Astrocyte (in vitro differentiated cells and primary cell): ENCODE measurements around the gene CACNA1H. TPM values are rescaled to one million over a fixed set of nuclear protein-coding genes. Genes with fewer than 3 reads are reported as not detected.

Experiments
- DNase-seq: peaks from one replicate; pipeline ENCODE4 v3.0.0-alpha.2; 2010; ENCODE audit warnings: low read depth
- FAIRE-seq: peaks from 2 replicates; lab custom pipeline; 2011; peaks lifted over from hg19 to GRCh38; lab: Jason Lieb, UNC
- H2AFZ ChIP-seq: 2 replicates; pipeline ENCODE4 v1.6.0; 2012; ENCODE audit warnings: low read depth, low read length, inconsistent platforms
- H3K27ac ChIP-seq: 2 replicates; pipeline ENCODE4 v1.5.1; 2011; ENCODE audit warnings: low read depth, low read length, inconsistent platforms
- H3K27me3 ChIP-seq: 2 replicates; pipeline ENCODE4 v1.6.0; 2011; ENCODE audit warnings: low read length, inconsistent platforms; ENCODE audit not compliant: insufficient read depth
- H3K36me3 ChIP-seq: 2 replicates; pipeline ENCODE4 v1.5.1; 2011; ENCODE audit warnings: low read length, inconsistent platforms; ENCODE audit not compliant: insufficient read depth
- H3K4me1 ChIP-seq: 2 replicates; pipeline ENCODE4 v1.5.1; 2011; ENCODE audit warnings: low read length, inconsistent platforms; ENCODE audit not compliant: insufficient read depth
- H3K4me2 ChIP-seq: 2 replicates; pipeline ENCODE4 v1.6.0; 2012; ENCODE audit warnings: low read length, inconsistent platforms
- H3K4me3 ChIP-seq: 2 replicates; pipeline ENCODE4 v1.5.1; 2011; ENCODE audit warnings: low read depth, mild to moderate bottlenecking, low read length, inconsistent platforms; ENCODE audit not compliant: insufficient read depth
- H3K79me2 ChIP-seq: 2 replicates; pipeline ENCODE4 v1.6.0; 2012; ENCODE audit warnings: mild to moderate bottlenecking, low read length, inconsistent platforms; ENCODE audit not compliant: insufficient read depth
- H3K9ac ChIP-seq: 2 replicates; pipeline ENCODE4 v1.6.0; 2012; ENCODE audit warnings: mild to moderate bottlenecking, low read length, inconsistent platforms
- H3K9me3 ChIP-seq: 2 replicates; pipeline ENCODE4 v1.5.1; 2012; ENCODE audit warnings: low read depth, mild to moderate bottlenecking, low read length, inconsistent platforms; ENCODE audit not compliant: insufficient read depth
- H4K20me1 ChIP-seq: 2 replicates; pipeline ENCODE4 v1.6.0; 2012; ENCODE audit warnings: low read length, inconsistent platforms; ENCODE audit not compliant: insufficient read depth
- H3K27ac Mint-ChIP-seq: one replicate; pipeline ENCODE4 v1.8.0; 2021; ENCODE audit warnings: mild to moderate bottlenecking, mixed read lengths; ENCODE audit not compliant: unreplicated experiment
- H3K27me3 Mint-ChIP-seq: one replicate; pipeline ENCODE4 v1.8.0; 2021; ENCODE audit warnings: low read depth, mixed read lengths; ENCODE audit not compliant: unreplicated experiment
- H3K36me3 Mint-ChIP-seq: one replicate; pipeline ENCODE4 v1.8.0; 2021; ENCODE audit warnings: low read depth, mixed read lengths; ENCODE audit not compliant: unreplicated experiment
- H3K4me1 Mint-ChIP-seq: one replicate; pipeline ENCODE4 v1.8.0; 2021; ENCODE audit warnings: low read depth, mixed read lengths; ENCODE audit not compliant: unreplicated experiment
- H3K4me3 Mint-ChIP-seq: one replicate; pipeline ENCODE4 v1.8.0; 2021; ENCODE audit warnings: mild to moderate bottlenecking, moderate library complexity, mixed read lengths; ENCODE audit not compliant: unreplicated experiment
- H3K9me3 Mint-ChIP-seq: one replicate; pipeline ENCODE4 v1.8.0; 2021; ENCODE audit warnings: mild to moderate bottlenecking, mixed read lengths; ENCODE audit not compliant: unreplicated experiment
- EZH2 ChIP-seq: IDR thresholded peaks from 2 replicates; pipeline ENCODE4 v1.6.1; 2012; ENCODE audit warnings: mild to moderate bottlenecking, low read length, inconsistent platforms; ENCODE audit not compliant: insufficient read depth
- total RNA-seq: library from RNA; stranded (reverse); gene quantifications from 2 replicates; pipeline ENCODE4 v1.2.1, GENCODE V29; 2021
- TF ChIP-seq, protein P1 (sequence below): IDR thresholded peaks from 2 replicates; pipeline ENCODE4 v1.5.1; 2011; ENCODE audit warnings: low read depth, mild to moderate bottlenecking, inconsistent platforms, low read length, moderate library complexity; ENCODE audit not compliant: insufficient read depth

The CACNA1H gene
- total RNA-seq, 1 donor from 2014 or later: 21.7 TPM

DNA sequence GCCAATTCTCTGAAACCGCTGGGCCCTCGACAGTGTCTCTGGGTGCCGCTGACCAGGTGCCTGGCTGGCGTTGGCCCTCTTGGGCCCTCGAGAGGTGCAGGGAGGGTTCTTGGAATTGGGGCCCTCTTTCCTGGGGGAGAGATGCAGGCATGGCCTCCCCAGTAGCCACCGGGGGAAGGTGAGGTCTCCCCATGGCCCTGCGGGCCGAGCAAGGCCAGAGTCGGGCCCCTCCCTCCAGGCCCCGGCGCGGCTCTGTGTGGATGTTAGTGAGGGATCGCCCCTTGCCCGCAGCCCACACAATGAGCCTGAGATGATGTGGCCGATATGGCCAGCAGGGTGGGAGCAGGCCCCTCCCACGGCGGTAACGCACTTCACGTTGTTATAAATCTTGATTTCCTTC lies 33.8 kb upstream of the CACNA1H start:
- Histone ChIP-seq H3K4me3 (no peak overlapping the region), H3K27ac (no peak overlapping the region), H3K4me2 (no peak overlapping the region), H4K20me1 (no peaks in the 10 kb centered on the region), H3K9me3 (no peaks in the 10 kb centered on the region), H3K36me3 (no peaks in the 10 kb centered on the region), H3K79me2 (no peaks in the 10 kb centered on the region), H3K27me3 (no peaks in the 10 kb centered on the region), H3K4me1 (no peaks in the 10 kb centered on the region), H3K9ac (no peak overlapping the region), H2AFZ (no peak overlapping the region)
- no peaks in the 10 kb centered on the region for H3K4me1 Mint-ChIP-seq
- H3K27me3 Mint-ChIP-seq: peaks cover 6% of the 10 kb centered on the region
- no peak for FAIRE-seq
- no peak overlapping the region for H3K4me3 Mint-ChIP-seq
- H3K9me3 Mint-ChIP-seq: no peaks in the 10 kb centered on the region
- no peak overlapping the region for H3K27ac Mint-ChIP-seq
- no peak for TF ChIP-seq EZH2
- TF ChIP-seq, protein P1, sequence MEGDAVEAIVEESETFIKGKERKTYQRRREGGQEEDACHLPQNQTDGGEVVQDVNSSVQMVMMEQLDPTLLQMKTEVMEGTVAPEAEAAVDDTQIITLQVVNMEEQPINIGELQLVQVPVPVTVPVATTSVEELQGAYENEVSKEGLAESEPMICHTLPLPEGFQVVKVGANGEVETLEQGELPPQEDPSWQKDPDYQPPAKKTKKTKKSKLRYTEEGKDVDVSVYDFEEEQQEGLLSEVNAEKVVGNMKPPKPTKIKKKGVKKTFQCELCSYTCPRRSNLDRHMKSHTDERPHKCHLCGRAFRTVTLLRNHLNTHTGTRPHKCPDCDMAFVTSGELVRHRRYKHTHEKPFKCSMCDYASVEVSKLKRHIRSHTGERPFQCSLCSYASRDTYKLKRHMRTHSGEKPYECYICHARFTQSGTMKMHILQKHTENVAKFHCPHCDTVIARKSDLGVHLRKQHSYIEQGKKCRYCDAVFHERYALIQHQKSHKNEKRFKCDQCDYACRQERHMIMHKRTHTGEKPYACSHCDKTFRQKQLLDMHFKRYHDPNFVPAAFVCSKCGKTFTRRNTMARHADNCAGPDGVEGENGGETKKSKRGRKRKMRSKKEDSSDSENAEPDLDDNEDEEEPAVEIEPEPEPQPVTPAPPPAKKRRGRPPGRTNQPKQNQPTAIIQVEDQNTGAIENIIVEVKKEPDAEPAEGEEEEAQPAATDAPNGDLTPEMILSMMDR: no peak
- H3K36me3 Mint-ChIP-seq: no peaks in the 10 kb centered on the region
- no peak for DNase-seq

- no peaks in the 10 kb centered on the region for H3K79me2 ChIP-seq
- no peak overlapping the region for H3K9ac ChIP-seq
- H2AFZ ChIP-seq: no peak overlapping the region
- Mint-ChIP-seq H3K9me3 (no peaks in the 10 kb centered on the region), H3K4me3 (no peak overlapping the region), H3K4me1 (no peaks in the 10 kb centered on the region), H3K27me3 (peaks cover 6% of the 10 kb centered on the region), H3K36me3 (no peaks in the 10 kb centered on the region), H3K27ac (no peak overlapping the region)
- no peaks in the 10 kb centered on the region for H3K27me3 ChIP-seq
- H3K27ac ChIP-seq: no peak overlapping the region
- no peaks in the 10 kb centered on the region for H4K20me1 ChIP-seq
- no peak overlapping the region for H3K4me2 ChIP-seq
- H3K9me3 ChIP-seq: no peaks in the 10 kb centered on the region
- DNase-seq (no peak), FAIRE-seq (no peak)
- no peak overlapping the region for H3K4me3 ChIP-seq
- no peaks in the 10 kb centered on the region for H3K36me3 ChIP-seq
- TF ChIP-seq, protein P1: no peak
- TF ChIP-seq EZH2: no peak
- H3K4me1 ChIP-seq: no peaks in the 10 kb centered on the region
These were observed 32.9 kb upstream of the CACNA1H start for GRCh38 chr16:1119766-1120576.

DNA sequence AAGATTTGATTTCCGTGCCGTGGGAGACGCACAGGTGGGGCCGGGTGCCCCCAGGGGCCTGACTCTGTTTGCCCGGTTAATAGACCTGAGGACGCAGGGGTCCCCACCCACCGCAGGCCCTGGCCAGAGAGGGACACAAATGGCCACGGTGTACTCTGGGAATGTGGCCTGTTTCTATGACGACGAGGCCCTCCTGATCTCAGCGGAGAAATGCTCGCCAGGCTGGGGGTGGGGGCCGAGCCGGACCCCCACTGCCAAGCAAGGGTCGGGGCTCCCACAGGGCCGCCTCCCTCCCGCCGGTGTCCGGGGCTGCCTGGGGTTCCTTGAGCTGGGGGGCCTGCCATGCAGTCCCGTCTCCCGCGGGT lies 32.3 kb upstream of the CACNA1H start:
- no peak overlapping the region for H3K27ac ChIP-seq
- Mint-ChIP-seq H3K27me3 (peaks cover 5% of the 10 kb centered on the region), H3K36me3 (no peaks in the 10 kb centered on the region), H3K4me1 (no peaks in the 10 kb centered on the region), H3K4me3 (no peak overlapping the region), H3K27ac (no peak overlapping the region), H3K9me3 (no peaks in the 10 kb centered on the region)
- H4K20me1 ChIP-seq: no peaks in the 10 kb centered on the region
- DNase-seq (no peak), FAIRE-seq (no peak)
- no peaks in the 10 kb centered on the region for H3K27me3 ChIP-seq
- no peaks in the 10 kb centered on the region for H3K79me2 ChIP-seq
- TF ChIP-seq EZH2: no peak
- TF ChIP-seq, protein P1: no peak
- H2AFZ ChIP-seq: no peak overlapping the region
- no peak overlapping the region for H3K9ac ChIP-seq
- H3K9me3 ChIP-seq: no peaks in the 10 kb centered on the region
- no peak overlapping the region for H3K4me2 ChIP-seq
- no peaks in the 10 kb centered on the region for H3K4me1 ChIP-seq
- no peaks in the 10 kb centered on the region for H3K36me3 ChIP-seq
- no peak overlapping the region for H3K4me3 ChIP-seq
